ENCODE measurements around the gene SPG7.

DNA sequence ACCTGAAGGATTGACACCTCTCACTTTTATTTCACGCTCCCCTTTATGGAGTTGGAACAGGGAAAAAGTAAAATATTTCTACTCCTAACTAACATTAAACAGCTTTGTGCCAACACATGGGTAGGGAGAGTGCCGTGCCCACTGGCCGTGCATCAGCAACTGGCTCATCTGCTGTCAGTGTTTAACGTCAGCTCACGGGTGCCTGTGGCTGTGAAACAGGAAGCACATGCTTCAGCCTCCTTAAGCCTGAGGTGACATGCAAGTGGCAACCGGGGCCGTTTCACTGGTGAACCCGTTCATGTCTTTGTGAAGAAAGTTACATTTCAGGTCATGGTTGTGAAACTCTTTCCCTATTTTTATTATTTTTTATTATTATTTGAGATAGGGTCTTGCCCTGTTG lies 3.2 kb downstream of the SPG7 start:
- TF ChIP-seq, protein P1, sequence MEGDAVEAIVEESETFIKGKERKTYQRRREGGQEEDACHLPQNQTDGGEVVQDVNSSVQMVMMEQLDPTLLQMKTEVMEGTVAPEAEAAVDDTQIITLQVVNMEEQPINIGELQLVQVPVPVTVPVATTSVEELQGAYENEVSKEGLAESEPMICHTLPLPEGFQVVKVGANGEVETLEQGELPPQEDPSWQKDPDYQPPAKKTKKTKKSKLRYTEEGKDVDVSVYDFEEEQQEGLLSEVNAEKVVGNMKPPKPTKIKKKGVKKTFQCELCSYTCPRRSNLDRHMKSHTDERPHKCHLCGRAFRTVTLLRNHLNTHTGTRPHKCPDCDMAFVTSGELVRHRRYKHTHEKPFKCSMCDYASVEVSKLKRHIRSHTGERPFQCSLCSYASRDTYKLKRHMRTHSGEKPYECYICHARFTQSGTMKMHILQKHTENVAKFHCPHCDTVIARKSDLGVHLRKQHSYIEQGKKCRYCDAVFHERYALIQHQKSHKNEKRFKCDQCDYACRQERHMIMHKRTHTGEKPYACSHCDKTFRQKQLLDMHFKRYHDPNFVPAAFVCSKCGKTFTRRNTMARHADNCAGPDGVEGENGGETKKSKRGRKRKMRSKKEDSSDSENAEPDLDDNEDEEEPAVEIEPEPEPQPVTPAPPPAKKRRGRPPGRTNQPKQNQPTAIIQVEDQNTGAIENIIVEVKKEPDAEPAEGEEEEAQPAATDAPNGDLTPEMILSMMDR (IDR thresholded peaks at IDR 0.05), result no peak
- TF ChIP-seq EP300 (IDR thresholded peaks at IDR 0.05) (no peak), POLR2AphosphoS5 (IDR thresholded peaks at IDR 0.05) (no peak), POLR2A (IDR thresholded peaks at IDR 0.05; ENCODE audit: low read depth) (no peak)
